Measurements from ENCODE around the gene TMEM238. TPM values are rescaled to one million over a fixed set of nuclear protein-coding genes. Genes with fewer than 3 reads are reported as not detected.

Gene TMEM238
- total and polyA plus RNA-seq, 9 of the 15 experiments (the other 6 are each of a cell fraction or from before 2014, with no cell fraction given), result 0.18 to 5.1 (median 1.3) TPM; not detected in 4

GRCh38 chr19:55368701-55369563, 15.2 kb downstream of the TMEM238 start (continued):
- TF ChIP-seq ZNF280B (CRISPR knock-in tag; IDR thresholded peaks at IDR 0.05) (no peak), ZSCAN29 (IDR thresholded peaks at IDR 0.05) (no peak), PHF20 (IDR thresholded peaks at IDR 0.05; ENCODE audit: partially characterized antibody) (no peak), LARP7 (IDR thresholded peaks at IDR 0.05) (no peak), CHD2 (IDR thresholded peaks at IDR 0.05; ENCODE audit: low read depth, low read length) (no peak), ZNF583 (CRISPR knock-in tag; IDR thresholded peaks at IDR 0.05) (no peak), ZNF184 (CRISPR knock-in tag; IDR thresholded peaks at IDR 0.05) (no peak), GABPB1 (CRISPR knock-in tag; IDR thresholded peaks at IDR 0.05) (no peak), TGIF2 (CRISPR knock-in tag; IDR thresholded peaks at IDR 0.05) (no peak), ZNF77 (CRISPR knock-in tag; IDR thresholded peaks at IDR 0.05) (no peak), E4F1 (CRISPR knock-in tag; IDR thresholded peaks at IDR 0.05; ENCODE audit: borderline replicate concordance) (no peak), PRDM10 (IDR thresholded peaks at IDR 0.05; ENCODE audit: partially characterized antibody) (no peak), BHLHE40 (IDR thresholded peaks at IDR 0.05; ENCODE audit: low read length) (no peak), ZNF3 (CRISPR knock-in tag; IDR thresholded peaks at IDR 0.05) (no peak), VEZF1 (CRISPR knock-in tag; IDR thresholded peaks at IDR 0.05) (peak; percentile 61), EGR1 (conservative IDR thresholded peaks at IDR 0.05) (peak; percentile 95), ZNF668 (CRISPR knock-in tag; IDR thresholded peaks at IDR 0.05) (no peak), RAD21 (CRISPR knock-in tag; conservative IDR thresholded peaks at IDR 0.05 in 1 of 2, IDR thresholded peaks at IDR 0.05 in 1 of 2) (no peak), CREBBP (IDR thresholded peaks at IDR 0.05; ENCODE audit: low read depth, low read length) (no peak), HDGF (IDR thresholded peaks at IDR 0.05) (no peak)

All from K562 (cell line).